ENCODE measurements around the gene STK11. TPM values are rescaled to one million over a fixed set of nuclear protein-coding genes. Genes with fewer than 3 reads are reported as not detected.

Gene STK11
- total and polyA plus RNA-seq, 2 donors (not counting 3 experiments of a cell fraction or from before 2014, with no cell fraction given): 39.4 to 75.4 TPM

DNA sequence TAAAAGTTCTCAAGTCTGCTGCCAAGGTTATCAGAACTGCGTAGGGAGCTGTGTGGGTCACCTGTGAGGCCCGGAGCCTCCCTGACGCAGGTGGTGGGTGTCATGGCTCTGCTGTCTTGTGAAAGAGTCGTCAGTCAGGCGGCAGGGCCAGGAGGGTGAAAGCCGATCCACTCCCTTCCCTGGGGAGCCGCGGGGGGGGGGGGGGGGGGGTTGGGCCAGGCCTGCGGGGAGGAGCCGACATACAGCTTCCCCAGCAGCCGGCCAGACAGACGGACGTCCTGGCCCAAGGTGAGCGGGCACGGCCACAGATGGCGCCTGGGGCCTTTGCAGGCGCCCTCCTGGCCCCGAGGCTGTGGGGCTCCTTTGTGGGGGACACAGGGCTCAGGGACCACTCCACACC is 43.9 kb upstream of the STK11 start:
- no TSS peak for BruUV-seq (replicated peaks)
- Histone ChIP-seq H3K9ac (replicated peaks; ENCODE audit: extremely low read depth, insufficient read depth, low read length) (no peak overlapping the region), H3K4me3 (replicated peaks in 1 of 3; ENCODE audit: insufficient read depth in 1 of 3, low read depth in 1 of 3, low read length in 3 of 3) (no peak overlapping the region), H3K27ac (ENCODE audit: insufficient read depth, low read depth, low read length) (no peak overlapping the region), H4K20me1 (replicated peaks; ENCODE audit: control insufficient read depth, extremely low read depth, insufficient read depth, low read length) (no peaks in the 10 kb centered on the region), H3K4me1 (ENCODE audit: control insufficient read depth, extremely low read depth, insufficient read depth, low read length) (no peaks in the 10 kb centered on the region), H3K36me3 (ENCODE audit: control insufficient read depth in 2 of 2, extremely low read depth in 1 of 2, insufficient read depth in 2 of 2, low read length in 2 of 2) (no peaks in the 10 kb centered on the region), H3K79me2 (ENCODE audit: control insufficient read depth, insufficient read depth, low read length) (peaks cover 14% of the 10 kb centered on the region), H3K9me1 (replicated peaks; ENCODE audit: control insufficient read depth, extremely low read depth, insufficient read depth, low read length) (no peaks in the 10 kb centered on the region), H2AFZ (ENCODE audit: low read depth, low read length) (no peak overlapping the region), H3K4me2 (ENCODE audit: insufficient read depth, low read length) (no peak overlapping the region), H3K9me3 (replicated peaks; ENCODE audit: control insufficient read depth, insufficient read depth, low read length) (no peaks in the 10 kb centered on the region), H3K27me3 (ENCODE audit: control insufficient read depth in 2 of 2, insufficient read depth in 2 of 2, low read length in 2 of 2) (no peaks in the 10 kb centered on the region)
- dilution Hi-C loops (cut with MboI; ENCODE audit: extremely low pct_ligation_motif_present, low sequenced_read_pairs): no loop called here
- TF ChIP-seq, protein P1, sequence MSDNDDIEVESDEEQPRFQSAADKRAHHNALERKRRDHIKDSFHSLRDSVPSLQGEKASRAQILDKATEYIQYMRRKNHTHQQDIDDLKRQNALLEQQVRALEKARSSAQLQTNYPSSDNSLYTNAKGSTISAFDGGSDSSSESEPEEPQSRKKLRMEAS (IDR thresholded peaks at IDR 0.05; ENCODE audit: insufficient read depth, insufficient read length): no peak
- TF ChIP-seq EZH2 (IDR thresholded peaks at IDR 0.05; ENCODE audit: borderline replicate concordance, low read depth, low read length, severe bottlenecking): no peak
- TF ChIP-seq GATA2 (IDR thresholded peaks at IDR 0.05; ENCODE audit: insufficient read depth, insufficient read length, low read depth, low read length): no peak
- TF ChIP-seq POLR2A (IDR thresholded peaks at IDR 0.05; ENCODE audit: low read depth, low read length): no peak
- no peak for DNase-seq (ENCODE audit: low read depth, low spot score)
- intact Hi-C loops (cut with micrococcal nuclease): no loop called here
- FAIRE-seq: no peak
- POLR2A ChIA-PET: no interaction called here
- CTCF ChIA-PET: interaction anchor here (0.7 kb wide), 1 partner anchor 107 kb away, joined by 3 read pairs; no protein-coding TSS in a partner anchor

DNA sequence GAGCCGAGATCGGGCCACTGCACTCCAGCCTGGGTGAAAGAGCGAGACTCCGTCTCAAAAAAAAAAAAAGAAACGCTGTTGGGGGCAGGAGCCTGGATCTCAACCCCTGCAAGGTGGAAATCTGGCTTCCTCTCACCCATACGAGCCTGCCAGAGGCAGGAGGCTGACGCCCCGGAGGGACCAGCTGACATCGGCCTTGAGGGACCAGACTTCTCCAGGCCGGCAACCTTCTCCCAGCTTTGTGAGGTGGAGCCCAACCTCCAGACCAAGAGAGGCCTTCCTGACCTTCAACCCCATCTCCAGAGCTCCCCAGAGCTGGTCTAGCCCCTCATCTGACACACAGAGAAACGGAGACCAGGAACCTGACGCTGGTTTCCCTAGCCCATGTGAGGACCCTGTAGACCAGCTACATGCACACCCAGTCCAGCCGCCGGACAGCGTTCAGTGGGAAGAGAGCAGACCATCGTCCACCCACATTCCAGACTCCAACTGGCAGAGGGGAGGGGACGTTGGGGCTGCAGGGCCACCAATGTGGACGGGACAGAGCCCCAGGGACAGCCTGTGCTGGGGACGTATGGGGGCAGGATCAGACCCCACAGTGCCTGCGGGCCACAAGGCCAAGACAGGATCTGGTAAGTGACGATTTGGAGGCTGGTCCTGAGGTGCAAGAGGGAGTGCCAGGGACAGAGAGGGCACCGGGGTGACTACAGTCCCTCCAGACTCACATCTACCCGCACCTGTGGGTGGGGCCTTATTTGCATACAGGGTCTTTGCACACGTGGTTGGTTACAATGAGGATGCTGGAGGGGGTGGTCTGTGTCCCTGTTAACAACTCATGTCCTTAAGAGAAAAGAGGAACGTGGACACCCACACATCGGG is 42.9 kb upstream of the STK11 start:
- peaks cover 16% of the 10 kb centered on the region for H3K79me2 ChIP-seq (ENCODE audit: control insufficient read depth, insufficient read depth, low read length)
- H3K9me3 ChIP-seq (replicated peaks; ENCODE audit: control insufficient read depth, insufficient read depth, low read length): no peaks in the 10 kb centered on the region
- H3K4me3 ChIP-seq (replicated peaks in 1 of 3; ENCODE audit: insufficient read depth in 1 of 3, low read depth in 1 of 3, low read length in 3 of 3): no peak overlapping the region
- DNase-seq (ENCODE audit: low read depth, low spot score): no peak
- H2AFZ ChIP-seq (ENCODE audit: low read depth, low read length): no peak overlapping the region
- intact Hi-C loops (cut with micrococcal nuclease) (no loop called here), dilution Hi-C loops (cut with MboI; ENCODE audit: extremely low pct_ligation_motif_present, low sequenced_read_pairs) (no loop called here)
- H3K9me1 ChIP-seq (replicated peaks; ENCODE audit: control insufficient read depth, extremely low read depth, insufficient read depth, low read length): no peaks in the 10 kb centered on the region
- H3K27ac ChIP-seq (ENCODE audit: insufficient read depth, low read depth, low read length): no peak overlapping the region
- peaks cover 0 to 3% of the 10 kb centered on the region in 2 experiments for H3K36me3 ChIP-seq (ENCODE audit: control insufficient read depth in 2 of 2, extremely low read depth in 1 of 2, insufficient read depth in 2 of 2, low read length in 2 of 2)
- H3K27me3 ChIP-seq (ENCODE audit: control insufficient read depth in 2 of 2, insufficient read depth in 2 of 2, low read length in 2 of 2): no peaks in the 10 kb centered on the region
- no peaks in the 10 kb centered on the region for H4K20me1 ChIP-seq (replicated peaks; ENCODE audit: control insufficient read depth, extremely low read depth, insufficient read depth, low read length)
- H3K4me2 ChIP-seq (ENCODE audit: insufficient read depth, low read length): no peak overlapping the region
- ChIA-PET POLR2A (interaction anchor here (0.6 kb wide), 1 partner anchor 26 kb away, joined by 4 read pairs; no protein-coding TSS in a partner anchor), CTCF (interaction anchor here (0.7 kb wide), 1 partner anchor 106 kb away, joined by 3 read pairs; no protein-coding TSS in a partner anchor)
- no peaks in the 10 kb centered on the region for H3K4me1 ChIP-seq (ENCODE audit: control insufficient read depth, extremely low read depth, insufficient read depth, low read length)
- no peak for FAIRE-seq
- no peak for TF ChIP-seq POLR2AphosphoS5 (IDR thresholded peaks at IDR 0.05; ENCODE audit: insufficient read depth, low read depth, low read length)
- TF ChIP-seq EZH2 (IDR thresholded peaks at IDR 0.05; ENCODE audit: borderline replicate concordance, low read depth, low read length, severe bottlenecking): no peak
- TF ChIP-seq, protein P2, sequence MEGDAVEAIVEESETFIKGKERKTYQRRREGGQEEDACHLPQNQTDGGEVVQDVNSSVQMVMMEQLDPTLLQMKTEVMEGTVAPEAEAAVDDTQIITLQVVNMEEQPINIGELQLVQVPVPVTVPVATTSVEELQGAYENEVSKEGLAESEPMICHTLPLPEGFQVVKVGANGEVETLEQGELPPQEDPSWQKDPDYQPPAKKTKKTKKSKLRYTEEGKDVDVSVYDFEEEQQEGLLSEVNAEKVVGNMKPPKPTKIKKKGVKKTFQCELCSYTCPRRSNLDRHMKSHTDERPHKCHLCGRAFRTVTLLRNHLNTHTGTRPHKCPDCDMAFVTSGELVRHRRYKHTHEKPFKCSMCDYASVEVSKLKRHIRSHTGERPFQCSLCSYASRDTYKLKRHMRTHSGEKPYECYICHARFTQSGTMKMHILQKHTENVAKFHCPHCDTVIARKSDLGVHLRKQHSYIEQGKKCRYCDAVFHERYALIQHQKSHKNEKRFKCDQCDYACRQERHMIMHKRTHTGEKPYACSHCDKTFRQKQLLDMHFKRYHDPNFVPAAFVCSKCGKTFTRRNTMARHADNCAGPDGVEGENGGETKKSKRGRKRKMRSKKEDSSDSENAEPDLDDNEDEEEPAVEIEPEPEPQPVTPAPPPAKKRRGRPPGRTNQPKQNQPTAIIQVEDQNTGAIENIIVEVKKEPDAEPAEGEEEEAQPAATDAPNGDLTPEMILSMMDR (IDR thresholded peaks at IDR 0.05; ENCODE audit: extremely low read depth in 1 of 2, insufficient read depth in 1 of 2, low read depth in 1 of 2, low read length in 2 of 2): no peak
- TF ChIP-seq POLR2A (IDR thresholded peaks at IDR 0.05; ENCODE audit: low read depth, low read length): no peak
- no peak for TF ChIP-seq JUN (IDR thresholded peaks at IDR 0.05; ENCODE audit: borderline replicate concordance, insufficient read depth, insufficient read length, low read depth)
- no peak for TF ChIP-seq GATA2 (IDR thresholded peaks at IDR 0.05; ENCODE audit: insufficient read depth, insufficient read length, low read depth, low read length)
- TF ChIP-seq, protein P1 (IDR thresholded peaks at IDR 0.05; ENCODE audit: insufficient read depth, insufficient read length): no peak
- no peak for TF ChIP-seq FOS (IDR thresholded peaks at IDR 0.05; ENCODE audit: borderline replicate concordance, insufficient read depth, low read length)
- TF ChIP-seq MYC (IDR thresholded peaks at IDR 0.05; ENCODE audit: low read depth, low read length): no peak
- no peak overlapping the region for H3K9ac ChIP-seq (replicated peaks; ENCODE audit: extremely low read depth, insufficient read depth, low read length)
- BruUV-seq (replicated peaks): no TSS peak
